Omental fat pad (tissue), 4 donors: ENCODE results near the gene LRP8. TPM values are rescaled to one million over a fixed set of nuclear protein-coding genes. Genes with fewer than 3 reads are reported as not detected.

Source experiments
- ATAC-seq: fragments of 150-250 bp; one replicate; pipeline ENCODE4 v1.9.1; 2016; ENCODE audit warnings: mild to moderate bottlenecking, moderate library complexity; ENCODE audit not compliant: low FRiP score
- DNase-seq: peaks from one replicate; pipeline ENCODE4 v3.0.0-alpha.2; 2019; ENCODE audit warnings: low spot score
- total RNA-seq, 4 donors: library from RNA; depleted of rRNA; stranded (reverse); fragments of >200 nt; gene quantifications; one replicate each; pipeline ENCODE4 v1.1.0, GENCODE V29; 2016
- TF ChIP-seq, protein P1 (sequence below), 3 donors: fragments of 450-650 bp; IDR thresholded peaks; one replicate each; pipeline ENCODE4 v1.5.1; 2016 to 2017; ENCODE audit warnings: antibody characterized with exemption in 3 of 3, mild to moderate bottlenecking in 3 of 3, moderate library complexity in 2 of 3

Gene LRP8
- total RNA-seq, 4 donors from 2014 or later, result 1.6 to 22.0 (median 7.4) TPM

DNA sequence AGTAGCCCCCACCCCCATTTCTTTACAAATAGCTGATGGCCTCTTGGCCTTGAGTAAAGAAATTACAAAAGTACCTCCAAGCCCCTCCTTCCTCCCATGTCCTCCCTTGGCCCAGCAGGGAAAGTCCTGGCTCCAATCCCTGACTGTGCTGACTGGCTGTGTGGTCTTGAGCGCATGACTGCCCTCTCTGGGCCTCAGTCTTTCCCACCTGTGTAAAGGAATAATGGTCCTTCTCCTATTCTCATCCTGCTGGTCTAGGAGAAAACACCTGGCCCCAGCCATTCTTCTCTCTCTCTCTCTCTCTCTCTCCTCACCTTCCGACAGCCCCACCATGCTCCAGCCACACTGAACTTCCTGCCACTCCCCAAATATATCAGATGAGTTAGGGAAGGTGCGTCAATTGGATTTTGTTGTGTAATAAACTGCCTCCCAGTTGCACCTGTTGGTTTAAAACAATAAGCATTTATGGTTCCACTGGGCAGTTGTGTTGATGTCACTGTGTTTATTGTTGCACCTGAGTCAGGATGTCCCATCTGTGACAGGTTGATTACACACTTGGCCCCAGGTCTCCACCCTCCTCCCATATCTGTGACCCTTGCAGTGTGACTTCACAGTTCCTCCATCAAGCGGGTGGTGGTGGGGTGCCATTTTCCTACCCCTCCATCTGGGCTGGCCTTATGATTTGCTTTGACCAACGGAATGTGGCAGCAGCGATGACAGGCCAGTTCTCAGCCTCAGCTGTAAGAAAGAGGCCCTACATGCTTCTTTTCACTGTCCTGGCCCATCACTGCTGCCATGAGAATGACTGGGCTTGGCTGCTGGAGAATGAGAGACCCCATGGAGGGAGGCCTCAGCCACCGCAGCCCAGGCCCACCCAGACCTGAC, 22.3 kb upstream of the LRP8 start:
- DNase-seq (no peak), ATAC-seq (no peak)
- TF ChIP-seq, protein P1, sequence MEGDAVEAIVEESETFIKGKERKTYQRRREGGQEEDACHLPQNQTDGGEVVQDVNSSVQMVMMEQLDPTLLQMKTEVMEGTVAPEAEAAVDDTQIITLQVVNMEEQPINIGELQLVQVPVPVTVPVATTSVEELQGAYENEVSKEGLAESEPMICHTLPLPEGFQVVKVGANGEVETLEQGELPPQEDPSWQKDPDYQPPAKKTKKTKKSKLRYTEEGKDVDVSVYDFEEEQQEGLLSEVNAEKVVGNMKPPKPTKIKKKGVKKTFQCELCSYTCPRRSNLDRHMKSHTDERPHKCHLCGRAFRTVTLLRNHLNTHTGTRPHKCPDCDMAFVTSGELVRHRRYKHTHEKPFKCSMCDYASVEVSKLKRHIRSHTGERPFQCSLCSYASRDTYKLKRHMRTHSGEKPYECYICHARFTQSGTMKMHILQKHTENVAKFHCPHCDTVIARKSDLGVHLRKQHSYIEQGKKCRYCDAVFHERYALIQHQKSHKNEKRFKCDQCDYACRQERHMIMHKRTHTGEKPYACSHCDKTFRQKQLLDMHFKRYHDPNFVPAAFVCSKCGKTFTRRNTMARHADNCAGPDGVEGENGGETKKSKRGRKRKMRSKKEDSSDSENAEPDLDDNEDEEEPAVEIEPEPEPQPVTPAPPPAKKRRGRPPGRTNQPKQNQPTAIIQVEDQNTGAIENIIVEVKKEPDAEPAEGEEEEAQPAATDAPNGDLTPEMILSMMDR (IDR thresholded peaks at IDR 0.05), result no peak

DNA sequence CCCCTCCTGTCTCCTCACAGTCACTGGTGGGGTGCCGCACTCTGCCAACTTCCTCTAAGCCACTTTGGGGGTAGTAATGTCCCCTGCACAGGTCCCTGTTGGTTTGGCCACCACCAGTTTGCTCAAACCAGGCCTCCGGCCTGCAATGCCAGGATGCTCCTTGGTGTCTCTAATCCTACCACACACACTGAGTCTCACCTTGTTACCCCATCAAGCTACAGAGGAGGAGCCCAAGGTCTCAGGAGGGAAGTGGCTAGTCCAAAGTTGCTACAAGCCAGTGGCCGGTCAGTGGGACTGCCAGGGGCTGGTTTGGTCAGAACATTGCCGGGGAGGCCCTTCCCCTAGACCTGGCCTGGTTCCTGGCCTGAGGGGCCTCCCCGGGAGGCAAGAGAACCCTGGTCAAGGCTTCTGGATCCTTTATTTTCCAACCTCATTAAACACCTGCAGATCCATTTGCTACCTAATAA, 21.5 kb upstream of the LRP8 start:
- ATAC-seq, result no peak
- TF ChIP-seq, protein P1 (IDR thresholded peaks at IDR 0.05), result no peak
- no peak for DNase-seq

DNA sequence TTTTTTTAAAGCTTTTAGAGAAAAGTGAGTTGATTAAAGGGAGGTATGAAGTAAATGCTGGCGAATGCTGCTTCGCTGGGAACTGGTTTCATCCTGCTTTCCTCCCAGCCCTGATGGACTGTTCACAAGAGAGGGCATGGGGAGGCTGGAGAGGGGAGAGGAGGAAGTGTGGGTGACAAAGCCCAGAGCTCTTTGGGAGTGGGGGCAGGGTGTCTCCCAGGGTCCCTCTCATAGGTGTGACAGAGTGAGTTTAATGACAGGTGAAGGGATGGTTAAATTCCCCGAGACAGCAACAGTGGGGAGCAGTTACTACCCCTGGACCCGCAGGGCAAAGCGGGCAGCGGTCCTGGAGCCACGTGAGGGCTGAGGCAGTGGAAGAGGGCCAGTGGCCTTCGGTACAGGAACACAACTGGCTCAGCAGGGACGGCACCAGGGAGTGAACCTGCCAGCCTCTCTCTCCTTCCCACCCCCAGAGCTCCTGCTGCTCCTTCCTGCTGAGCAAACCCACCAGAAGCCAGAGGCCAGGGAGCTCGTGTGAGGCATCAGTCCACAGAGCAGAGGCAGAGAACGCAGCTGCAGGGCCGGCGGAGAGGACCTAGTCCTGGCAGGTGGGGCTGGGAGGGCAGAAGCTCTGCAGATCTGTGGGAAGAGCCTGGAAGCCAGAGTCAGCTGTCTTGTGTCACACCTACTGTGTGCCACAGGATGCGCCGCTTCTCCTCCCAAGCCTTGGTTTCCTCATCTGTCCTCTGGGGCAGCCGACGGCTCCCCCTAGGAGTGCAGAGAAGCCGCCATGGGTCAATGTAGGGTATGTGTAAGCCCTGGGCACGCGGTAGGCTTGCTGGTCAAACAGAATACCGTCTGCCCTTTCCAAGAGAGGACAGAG, 20.9 kb upstream of the LRP8 start:
- TF ChIP-seq, protein P1 (IDR thresholded peaks at IDR 0.05), result no peak
- ATAC-seq (no peak), DNase-seq (no peak)

DNA sequence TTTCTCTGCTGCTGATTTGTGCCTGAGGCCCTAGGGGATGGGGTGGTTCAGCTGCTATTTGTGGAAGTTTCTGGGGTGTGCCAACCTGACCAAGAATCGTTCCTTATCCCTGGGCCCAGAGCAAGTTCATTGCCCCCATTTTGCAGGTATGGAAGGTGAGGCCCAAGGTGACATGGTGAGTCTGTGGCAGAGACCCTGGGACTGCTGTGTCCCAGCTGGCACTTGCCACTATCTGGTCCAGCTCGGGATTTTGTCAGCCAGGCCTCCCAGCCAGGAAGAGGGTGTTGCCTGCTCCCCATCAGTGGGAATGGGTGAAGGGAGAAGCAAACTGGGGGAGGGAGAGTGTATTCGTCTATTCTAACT, 18.9 kb upstream of the LRP8 start:
- no peak for ATAC-seq
- TF ChIP-seq, protein P1 (IDR thresholded peaks at IDR 0.05), result no peak
- no peak for DNase-seq

DNA sequence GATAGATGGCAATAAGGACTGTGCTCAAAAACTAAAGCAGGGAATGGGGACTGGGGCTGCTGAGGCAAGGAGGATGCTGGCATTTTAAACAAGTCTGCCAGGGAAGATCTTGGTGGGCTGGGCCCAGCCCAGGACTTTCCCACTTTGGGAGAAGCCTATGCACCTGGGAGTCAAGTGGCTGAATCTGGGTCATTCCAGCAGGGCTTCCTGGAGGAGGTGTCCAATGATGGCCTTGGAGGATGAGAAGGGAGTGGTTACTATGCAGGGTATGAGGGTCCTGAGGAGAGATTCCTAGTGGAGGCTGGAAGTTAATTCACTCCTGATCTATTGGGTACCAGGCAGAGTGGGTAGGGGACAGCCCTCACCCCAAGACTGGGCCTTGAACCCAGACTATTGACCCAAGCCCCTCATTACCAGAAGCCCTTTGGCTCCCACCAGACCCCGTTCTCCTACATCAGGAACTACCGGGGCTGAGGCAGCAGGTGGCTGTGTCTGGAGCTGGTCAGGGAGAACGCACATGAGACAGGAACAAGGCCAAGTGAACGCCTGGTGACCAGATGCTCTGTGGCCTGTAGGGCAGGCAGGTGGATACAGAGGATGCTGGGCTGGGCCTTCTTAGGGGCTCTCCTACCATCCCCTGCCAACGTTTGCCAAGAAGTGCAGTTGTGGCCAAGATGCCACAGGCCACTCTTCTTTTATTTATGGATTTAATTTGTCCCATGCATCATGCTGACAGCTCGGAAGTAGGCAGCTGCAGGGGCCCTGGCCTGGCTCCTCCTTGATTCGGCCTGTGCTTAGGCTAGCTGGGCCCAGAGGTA, 18.3 kb upstream of the LRP8 start:
- TF ChIP-seq, protein P1 (IDR thresholded peaks at IDR 0.05), result no peak
- ATAC-seq (no peak), DNase-seq (no peak)
